ENCODE results near the gene RWDD2A.
A peak's percentile ranks its signal among the peaks of the same experiment; 100 is the strongest.

RWDD2A gene

DNA sequence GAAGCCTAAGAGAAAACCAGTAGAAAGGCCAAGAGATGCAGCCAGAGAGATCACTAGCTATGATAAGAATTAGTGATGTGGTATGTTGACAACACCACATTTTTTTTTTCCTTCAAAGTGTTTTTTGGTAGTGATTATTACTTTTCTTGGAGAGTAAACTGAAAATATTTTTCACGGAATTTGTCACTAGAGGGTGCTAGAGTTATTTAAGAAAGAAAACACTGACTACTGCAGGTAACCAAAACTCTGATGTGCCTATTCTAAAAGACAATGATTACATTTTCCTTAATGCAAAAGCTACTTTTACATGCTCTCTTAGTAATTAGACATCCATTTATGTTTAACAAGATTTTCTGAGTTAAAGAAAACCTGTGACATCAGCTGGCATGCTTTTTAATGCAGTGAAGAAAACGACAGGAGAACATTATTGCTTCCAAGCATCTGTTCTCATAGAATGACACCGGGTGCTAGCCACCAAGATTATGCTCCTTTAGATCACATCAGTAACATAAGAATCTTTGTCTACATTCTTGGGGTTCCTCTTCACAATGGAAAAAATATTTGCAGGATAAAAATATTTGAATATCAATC, 28.8 kb downstream of the RWDD2A start:
- no peak for DNase-seq
- Mint-ChIP-seq H3K27me3 (ENCODE audit: low read depth, poor library complexity) (peaks cover 3% of the 10 kb centered on the region), H3K9me3 (no peaks in the 10 kb centered on the region), H3K4me1 (no peaks in the 10 kb centered on the region), H3K27ac (no peak overlapping the region), H3K36me3 (ENCODE audit: low read depth) (no peaks in the 10 kb centered on the region), H3K4me3 (no peak overlapping the region)
- TF ChIP-seq, protein P1, sequence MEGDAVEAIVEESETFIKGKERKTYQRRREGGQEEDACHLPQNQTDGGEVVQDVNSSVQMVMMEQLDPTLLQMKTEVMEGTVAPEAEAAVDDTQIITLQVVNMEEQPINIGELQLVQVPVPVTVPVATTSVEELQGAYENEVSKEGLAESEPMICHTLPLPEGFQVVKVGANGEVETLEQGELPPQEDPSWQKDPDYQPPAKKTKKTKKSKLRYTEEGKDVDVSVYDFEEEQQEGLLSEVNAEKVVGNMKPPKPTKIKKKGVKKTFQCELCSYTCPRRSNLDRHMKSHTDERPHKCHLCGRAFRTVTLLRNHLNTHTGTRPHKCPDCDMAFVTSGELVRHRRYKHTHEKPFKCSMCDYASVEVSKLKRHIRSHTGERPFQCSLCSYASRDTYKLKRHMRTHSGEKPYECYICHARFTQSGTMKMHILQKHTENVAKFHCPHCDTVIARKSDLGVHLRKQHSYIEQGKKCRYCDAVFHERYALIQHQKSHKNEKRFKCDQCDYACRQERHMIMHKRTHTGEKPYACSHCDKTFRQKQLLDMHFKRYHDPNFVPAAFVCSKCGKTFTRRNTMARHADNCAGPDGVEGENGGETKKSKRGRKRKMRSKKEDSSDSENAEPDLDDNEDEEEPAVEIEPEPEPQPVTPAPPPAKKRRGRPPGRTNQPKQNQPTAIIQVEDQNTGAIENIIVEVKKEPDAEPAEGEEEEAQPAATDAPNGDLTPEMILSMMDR (IDR thresholded peaks at IDR 0.05): peak; percentile 53

GRCh38 chr6:83226517-83226916, 33.4 kb downstream of the RWDD2A start:
- Mint-ChIP-seq H3K4me3 (no peak overlapping the region), H3K4me1 (no peaks in the 10 kb centered on the region), H3K27me3 (ENCODE audit: low read depth, poor library complexity) (peaks cover 3% of the 10 kb centered on the region), H3K9me3 (no peaks in the 10 kb centered on the region), H3K36me3 (ENCODE audit: low read depth) (no peaks in the 10 kb centered on the region), H3K27ac (no peak overlapping the region)
- DNase-seq: no peak
- TF ChIP-seq, protein P1 (IDR thresholded peaks at IDR 0.05): no peak

GRCh38 chr6:83231146-83231545, 38.0 kb downstream of the RWDD2A start:
- Mint-ChIP-seq H3K27ac (no peak overlapping the region), H3K27me3 (ENCODE audit: low read depth, poor library complexity) (no peaks in the 10 kb centered on the region), H3K4me3 (no peak overlapping the region), H3K9me3 (no peaks in the 10 kb centered on the region), H3K4me1 (no peaks in the 10 kb centered on the region), H3K36me3 (ENCODE audit: low read depth) (no peaks in the 10 kb centered on the region)
- DNase-seq: no peak
- TF ChIP-seq, protein P1 (IDR thresholded peaks at IDR 0.05): no peak

DNA sequence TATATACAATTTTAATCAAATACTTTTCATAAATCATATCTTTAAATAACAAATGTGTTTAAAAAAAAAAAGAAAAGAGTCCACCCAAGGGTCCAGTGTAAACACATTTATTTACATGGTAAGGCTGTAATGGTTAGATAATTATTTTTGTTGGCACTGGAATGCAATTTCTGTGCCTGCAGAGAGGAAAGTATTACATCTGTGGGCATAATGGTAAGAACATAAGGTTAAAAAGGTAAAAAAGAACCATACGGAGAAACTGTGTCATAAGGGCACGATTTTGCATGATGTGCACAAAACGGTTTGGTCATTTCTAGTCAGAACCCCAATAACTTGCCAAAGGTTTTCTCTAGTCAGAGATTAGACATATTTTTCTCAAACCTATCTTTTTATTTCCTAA, 54.3 kb downstream of the RWDD2A start:
- H3K27ac Mint-ChIP-seq: no peak overlapping the region
- H3K4me1 Mint-ChIP-seq: no peaks in the 10 kb centered on the region
- H3K27me3 Mint-ChIP-seq (ENCODE audit: low read depth, poor library complexity): no peaks in the 10 kb centered on the region
- H3K36me3 Mint-ChIP-seq (ENCODE audit: low read depth): no peaks in the 10 kb centered on the region
- H3K9me3 Mint-ChIP-seq: no peaks in the 10 kb centered on the region
- H3K4me3 Mint-ChIP-seq: no peak overlapping the region
- DNase-seq: no peak
- TF ChIP-seq, protein P1 (IDR thresholded peaks at IDR 0.05): no peak

All from nephron progenitor cell (in vitro differentiated cells).